Measurements from ENCODE around the gene IL1RAPL2. TPM values are rescaled to one million over a fixed set of nuclear protein-coding genes. Genes with fewer than 3 reads are reported as not detected.
"Not testable (repeated sequence)": the region's sequence is repeated elsewhere in the genome, so short reads cannot be mapped to it uniquely, and the experiment has no call there.

Gene IL1RAPL2
- total and polyA plus RNA-seq, 2 donors (not counting 1 experiment from before 2014, with no cell fraction given): not detected

- no peaks in the 10 kb centered on the region for H3K27me3 ChIP-seq (replicated peaks in 1 of 4; ENCODE audit: control extremely low read depth in 1 of 4, control insufficient read depth in 3 of 4, insufficient read depth in 4 of 4, low read length in 3 of 4)
- ChIA-PET POLR2A (no interaction called here), CTCF (no interaction called here)
- Mint-ChIP-seq H3K9me3 (ENCODE audit: insufficient read depth) (no peaks in the 10 kb centered on the region), H3K4me1 (no peaks in the 10 kb centered on the region), H3K27me3 (no peaks in the 10 kb centered on the region), H3K4me3 (no peak overlapping the region), H3K27ac (no peak overlapping the region)
- no CpG with 5 or more reads among the region's 1 CpG for WGBS (ENCODE audit: insufficient coverage)
- no peak for DNase-seq
- no peaks in the 10 kb centered on the region for H3K79me2 ChIP-seq (ENCODE audit: control insufficient read depth, insufficient read depth, low read length)
- no peak overlapping the region for H3K4me3 ChIP-seq (ENCODE audit: control extremely low read depth in 1 of 5, extremely low read depth in 1 of 5, insufficient read depth in 1 of 5, low read depth in 2 of 5, low read length in 4 of 5)
- no peak overlapping the region for H3K4me2 ChIP-seq (replicated peaks; ENCODE audit: low read depth, low read length, poor library complexity, severe bottlenecking)
- no peaks in the 10 kb centered on the region for H3K4me1 ChIP-seq (ENCODE audit: control insufficient read depth in 2 of 2, insufficient read depth in 2 of 2, low read length in 2 of 2)
- no peak overlapping the region for H3K9ac ChIP-seq (ENCODE audit: low read length)
- no peaks in the 10 kb centered on the region for H3K9me3 ChIP-seq (ENCODE audit: control extremely low read depth in 1 of 3, control insufficient read depth in 2 of 3, insufficient read depth in 1 of 3, low read length in 2 of 3)
- intact Hi-C loops (cut with micrococcal nuclease): no loop called here
- H4K20me1 ChIP-seq (ENCODE audit: control insufficient read depth, insufficient read depth, low read length, poor library complexity, severe bottlenecking): no peaks in the 10 kb centered on the region
- TF ChIP-seq CTCF (IDR thresholded peaks at IDR 0.05) (no peak), EZH2 (IDR thresholded peaks at IDR 0.05; ENCODE audit: borderline replicate concordance, insufficient read depth, low read depth, low read length, poor library complexity, severe bottlenecking) (no peak)
- H2AFZ ChIP-seq (ENCODE audit: insufficient read depth, low read depth, low read length, poor library complexity, severe bottlenecking): no peak overlapping the region
- no peak overlapping the region for H3K27ac ChIP-seq (ENCODE audit: low read length in 2 of 2)
- ATAC-seq (ENCODE audit: low read depth): no peak
- H3K36me3 ChIP-seq (replicated peaks in 1 of 2; ENCODE audit: control extremely low read depth in 1 of 2, control insufficient read depth in 1 of 2, extremely low read depth in 1 of 2, insufficient read depth in 2 of 2, low read length in 1 of 2): no peaks in the 10 kb centered on the region
These were observed 311.5 kb downstream of the IL1RAPL2 start for GRCh38 chrX:104877504-104877903.

- Histone ChIP-seq H3K36me3 (replicated peaks in 1 of 2; ENCODE audit: control extremely low read depth in 1 of 2, control insufficient read depth in 1 of 2, extremely low read depth in 1 of 2, insufficient read depth in 2 of 2, low read length in 1 of 2) (no peaks in the 10 kb centered on the region), H3K9ac (ENCODE audit: low read length) (no peak overlapping the region), H2AFZ (ENCODE audit: insufficient read depth, low read depth, low read length, poor library complexity, severe bottlenecking) (no peak overlapping the region), H3K4me3 (ENCODE audit: control extremely low read depth in 1 of 5, extremely low read depth in 1 of 5, insufficient read depth in 1 of 5, low read depth in 2 of 5, low read length in 4 of 5) (no peak overlapping the region), H3K79me2 (ENCODE audit: control insufficient read depth, insufficient read depth, low read length) (no peaks in the 10 kb centered on the region), H3K27me3 (replicated peaks in 1 of 4; ENCODE audit: control extremely low read depth in 1 of 4, control insufficient read depth in 3 of 4, insufficient read depth in 4 of 4, low read length in 3 of 4) (no peaks in the 10 kb centered on the region), H4K20me1 (ENCODE audit: control insufficient read depth, insufficient read depth, low read length, poor library complexity, severe bottlenecking) (no peaks in the 10 kb centered on the region), H3K4me2 (replicated peaks; ENCODE audit: low read depth, low read length, poor library complexity, severe bottlenecking) (no peak overlapping the region), H3K9me3 (ENCODE audit: control extremely low read depth in 1 of 3, control insufficient read depth in 2 of 3, insufficient read depth in 1 of 3, low read length in 2 of 3) (no peaks in the 10 kb centered on the region), H3K4me1 (ENCODE audit: control insufficient read depth in 2 of 2, insufficient read depth in 2 of 2, low read length in 2 of 2) (no peaks in the 10 kb centered on the region), H3K27ac (ENCODE audit: low read length in 2 of 2) (no peak overlapping the region)
- DNase-seq: no peak
- TF ChIP-seq CTCF (IDR thresholded peaks at IDR 0.05) (no peak), EZH2 (IDR thresholded peaks at IDR 0.05; ENCODE audit: borderline replicate concordance, insufficient read depth, low read depth, low read length, poor library complexity, severe bottlenecking) (no peak)
- ChIA-PET POLR2A (no interaction called here), CTCF (interaction anchor here (0.6 kb wide), 1 partner anchor 19 kb away, joined by 3 read pairs; no protein-coding TSS in a partner anchor)
- H3K27me3 Mint-ChIP-seq: no peaks in the 10 kb centered on the region
- no CpG with 5 or more reads among the region's 4 CpGs for WGBS (ENCODE audit: insufficient coverage)
- H3K9me3 Mint-ChIP-seq (ENCODE audit: insufficient read depth): no peaks in the 10 kb centered on the region
- no peak overlapping the region for H3K4me3 Mint-ChIP-seq
- no peak overlapping the region for H3K27ac Mint-ChIP-seq
- intact Hi-C loops (cut with micrococcal nuclease): no loop called here
- H3K4me1 Mint-ChIP-seq: no peaks in the 10 kb centered on the region
- ATAC-seq (ENCODE audit: low read depth): no peak
These were observed 336.1 kb downstream of the IL1RAPL2 start for GRCh38 chrX:104902070-104902469.

GRCh38 chrX:104909694-104910093 lies 343.7 kb downstream of the IL1RAPL2 start:
- H3K4me1 Mint-ChIP-seq; H3K36me3 ChIP-seq (replicated peaks in 1 of 2; ENCODE audit: control extremely low read depth in 1 of 2, control insufficient read depth in 1 of 2, extremely low read depth in 1 of 2, insufficient read depth in 2 of 2, low read length in 1 of 2); H3K4me1 ChIP-seq (ENCODE audit: control insufficient read depth in 2 of 2, insufficient read depth in 2 of 2, low read length in 2 of 2); H3K27ac ChIP-seq (ENCODE audit: low read length in 2 of 2); H2AFZ ChIP-seq (ENCODE audit: insufficient read depth, low read depth, low read length, poor library complexity, severe bottlenecking); H3K79me2 ChIP-seq (ENCODE audit: control insufficient read depth, insufficient read depth, low read length); H3K9me3 Mint-ChIP-seq (ENCODE audit: insufficient read depth); intact Hi-C loops (cut with micrococcal nuclease); H3K27me3 Mint-ChIP-seq; H3K27me3 ChIP-seq (replicated peaks in 1 of 4; ENCODE audit: control extremely low read depth in 1 of 4, control insufficient read depth in 3 of 4, insufficient read depth in 4 of 4, low read length in 3 of 4); H3K9ac ChIP-seq (ENCODE audit: low read length); CTCF ChIA-PET; H3K27ac Mint-ChIP-seq; DNase-seq; H3K9me3 ChIP-seq (ENCODE audit: control extremely low read depth in 1 of 3, control insufficient read depth in 2 of 3, insufficient read depth in 1 of 3, low read length in 2 of 3); H3K4me2 ChIP-seq (replicated peaks; ENCODE audit: low read depth, low read length, poor library complexity, severe bottlenecking); ATAC-seq (ENCODE audit: low read depth); POLR2A ChIA-PET; H4K20me1 ChIP-seq (ENCODE audit: control insufficient read depth, insufficient read depth, low read length, poor library complexity, severe bottlenecking): not testable (repeated sequence)
- peak overlapping the region; percentile 57 for H3K4me3 Mint-ChIP-seq
- 10% methylated on average over 6 of the region's 10 CpGs for WGBS (ENCODE audit: insufficient coverage)
- H3K4me3 ChIP-seq (ENCODE audit: control extremely low read depth in 1 of 5, extremely low read depth in 1 of 5, insufficient read depth in 1 of 5, low read depth in 2 of 5, low read length in 4 of 5): peak overlapping the region in 1 of 5 experiments; percentile 18

All from B cell (primary cell).